GM19240 (cell line): ENCODE results near the gene OR2D2.
"Not testable (repeated sequence)": the region's sequence is repeated elsewhere in the genome, so short reads cannot be mapped to it uniquely, and the experiment has no call there.

Source experiments
- DNase-seq: peaks from one replicate; pipeline ENCODE4 v3.0.0; 2011; ENCODE audit warnings: low spot score; ENCODE audit not compliant: insufficient read length

OR2D2 gene

DNA sequence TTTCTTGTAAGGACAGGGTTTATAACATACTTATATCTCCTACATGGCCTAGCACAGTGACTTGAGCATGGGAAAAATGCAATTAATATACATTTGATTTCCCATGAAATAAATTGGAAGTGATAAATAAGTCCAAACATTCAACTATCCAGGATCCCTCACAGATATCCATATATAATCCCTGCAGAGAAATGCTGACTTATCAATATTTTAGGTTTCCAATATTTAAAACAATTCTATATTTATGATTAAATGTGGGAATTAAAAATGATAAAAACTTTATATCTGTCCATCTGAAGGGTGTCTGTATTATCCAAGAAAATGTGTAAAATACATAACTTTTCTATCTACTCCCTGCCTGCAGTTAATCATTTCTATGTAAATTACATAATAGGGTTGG, 9.5 kb downstream of the OR2D2 start:
- DNase-seq: no peak

DNA sequence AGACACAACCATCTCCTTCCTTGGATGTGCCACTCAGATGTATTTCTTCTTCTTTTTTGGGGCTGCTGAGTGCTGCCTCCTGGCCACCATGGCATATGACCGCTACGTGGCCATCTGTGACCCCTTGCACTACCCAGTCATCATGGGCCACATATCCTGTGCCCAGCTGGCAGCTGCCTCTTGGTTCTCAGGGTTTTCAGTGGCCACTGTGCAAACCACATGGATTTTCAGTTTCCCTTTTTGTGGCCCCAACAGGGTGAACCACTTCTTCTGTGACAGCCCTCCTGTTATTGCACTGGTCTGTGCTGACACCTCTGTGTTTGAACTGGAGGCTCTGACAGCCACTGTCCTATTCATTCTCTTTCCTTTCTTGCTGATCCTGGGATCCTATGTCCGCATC, 15.4 kb downstream of the OR2D2 start:
- no peak for DNase-seq

DNA sequence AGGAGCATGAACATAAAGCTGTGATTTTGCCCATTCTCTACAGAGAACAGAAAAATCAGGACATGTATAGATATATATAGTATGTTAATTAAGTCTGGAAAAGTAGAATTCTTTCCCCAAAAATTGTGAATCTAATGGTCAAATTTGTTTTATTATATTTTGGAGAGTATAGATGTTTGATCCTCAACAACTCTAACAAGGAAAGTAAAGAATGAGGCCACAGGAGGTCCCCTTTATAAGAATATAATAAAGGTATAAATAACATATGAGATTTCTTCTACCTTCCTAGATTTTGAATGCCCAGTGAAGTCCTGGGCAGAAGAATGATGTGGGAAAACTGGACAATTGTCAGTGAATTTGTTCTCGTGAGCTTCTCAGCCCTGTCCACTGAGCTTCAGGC, 16.0 kb downstream of the OR2D2 start, which contains the start of gene OR10A4:
Gene OR10A4 (plus strand): TSS at position 301 of the 400 bp plus-strand sequence. CDS start 23 bp downstream, at position 324.
- no peak for DNase-seq

DNA sequence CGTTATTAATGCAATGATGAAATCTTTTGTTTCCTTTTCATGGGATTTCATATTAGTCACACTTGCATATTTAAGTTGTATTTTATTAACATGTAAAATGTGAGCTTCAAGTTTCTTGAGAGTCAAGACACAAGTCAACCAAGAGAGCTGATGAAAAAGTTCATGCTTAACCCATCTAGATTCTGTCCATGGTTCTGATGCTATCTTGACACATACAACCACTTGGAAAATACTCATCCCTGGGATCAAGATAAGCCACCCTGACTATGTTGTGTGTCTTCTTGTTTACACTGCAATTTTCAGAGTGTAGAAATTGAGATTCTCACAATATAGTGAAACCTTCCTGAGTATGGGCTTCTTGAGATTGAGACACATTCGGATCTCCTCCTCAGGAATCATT, 16.5 kb downstream of the OR2D2 start:
- no peak for DNase-seq

DNA sequence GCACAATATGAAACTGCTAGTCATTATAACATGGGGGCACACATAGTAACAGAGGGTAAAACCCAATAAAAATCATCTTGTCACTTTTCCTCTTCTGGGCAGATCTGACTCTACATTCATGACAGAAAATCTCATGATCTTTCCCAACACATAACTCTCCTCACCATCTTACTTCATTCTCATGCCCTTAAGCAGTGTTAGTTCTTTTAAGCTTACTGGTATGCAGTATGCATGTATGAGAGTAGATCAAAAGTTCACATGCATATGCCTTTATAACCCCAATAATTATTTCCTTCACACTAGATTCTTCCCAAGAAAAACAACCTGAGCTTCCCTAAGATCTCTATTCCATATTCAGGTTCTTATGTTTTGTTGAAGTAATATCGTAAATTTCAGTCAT, 21.0 kb downstream of the OR2D2 start:
- DNase-seq: no peak

- no peak for DNase-seq
These were observed 27.9 kb downstream of the OR2D2 start for GRCh38 chr11:6864438-6864837.

DNA sequence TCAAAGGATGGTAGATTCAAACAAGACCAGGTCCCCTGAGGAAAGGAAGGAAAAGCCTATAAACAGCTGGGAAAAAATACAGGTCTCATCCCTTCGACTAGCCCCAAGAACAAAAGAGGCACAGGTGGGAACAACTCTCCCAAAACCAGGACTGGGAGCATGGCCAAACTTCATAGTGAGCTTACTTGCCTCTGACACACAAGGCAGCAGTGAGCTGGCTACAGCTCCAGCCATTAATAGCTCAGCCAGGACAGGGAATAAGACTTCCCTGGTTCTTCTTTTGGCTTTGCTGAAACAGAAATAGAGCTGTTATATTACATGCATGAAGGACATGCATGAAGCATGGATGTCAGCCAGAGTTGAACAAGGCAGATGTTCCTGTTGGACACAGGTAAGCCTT, 29.3 kb downstream of the OR2D2 start, which contains the start of gene OR10A2:
Gene OR10A2 (plus strand): TSS at position 97 of the 400 bp plus-strand sequence. CDS start 6,698 bp downstream, outside the sequence.
- no peak for DNase-seq

DNA sequence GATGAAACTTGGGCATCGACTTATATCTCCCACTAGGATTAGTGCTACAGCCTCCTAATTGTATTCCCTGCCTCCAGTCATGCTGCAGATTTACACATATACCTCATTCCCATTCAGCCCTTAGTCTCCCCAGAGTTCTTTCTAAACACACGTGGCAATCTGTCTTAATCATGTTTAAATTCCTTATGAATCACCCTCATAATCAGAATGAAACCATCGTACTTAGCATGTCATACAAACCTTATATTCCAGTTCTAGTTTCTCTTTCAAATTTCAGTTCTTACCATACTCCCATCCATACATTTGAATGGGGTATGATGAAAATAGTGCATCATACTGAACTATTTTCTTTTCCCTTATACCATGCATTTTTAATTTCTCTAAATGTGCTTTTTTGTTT, 35.4 kb downstream of the OR2D2 start:
- peak; percentile 2 for DNase-seq

GRCh38 chr11:6855971-6856541, 36.2 kb downstream of the OR2D2 start:
- DNase-seq: no peak

GRCh38 chr11:6854801-6855200, 37.5 kb downstream of the OR2D2 start:
- DNase-seq: not testable (repeated sequence)

DNA sequence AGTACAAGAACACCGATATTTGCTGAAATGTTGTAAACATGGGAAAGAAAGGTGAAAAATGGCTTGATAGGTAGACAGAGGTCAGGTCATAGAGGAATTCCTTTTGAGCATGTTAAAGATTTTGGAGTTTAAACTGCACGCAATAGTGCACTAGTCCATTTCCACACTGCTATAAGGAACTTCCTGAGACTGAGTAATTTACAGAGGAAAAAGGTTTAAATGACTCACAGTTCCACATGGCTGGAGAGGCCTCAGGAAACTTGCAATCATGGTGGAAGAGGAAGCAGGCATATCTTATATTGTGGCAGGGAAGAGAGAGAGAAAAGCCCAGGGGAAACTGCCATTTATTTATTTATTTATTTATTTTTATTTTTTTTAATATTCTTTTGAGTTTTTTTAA, 41.8 kb downstream of the OR2D2 start:
- DNase-seq: no peak

DNA sequence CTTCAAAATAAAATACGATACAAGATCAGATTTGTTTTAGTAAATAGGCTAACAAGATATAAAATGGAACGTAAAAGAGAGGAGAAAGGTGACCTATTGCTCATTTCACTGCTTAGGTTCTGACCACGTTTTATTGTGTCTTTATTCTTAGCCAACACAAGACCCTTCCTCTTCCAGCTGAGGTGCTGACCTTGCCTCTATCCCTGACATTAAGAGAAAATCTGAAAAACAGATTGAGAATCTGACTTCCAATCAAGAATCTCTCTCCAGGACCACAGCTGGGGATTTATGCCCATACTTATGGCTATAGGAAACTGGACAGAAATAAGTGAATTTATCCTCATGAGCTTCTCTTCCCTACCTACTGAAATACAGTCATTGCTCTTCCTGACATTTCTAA, 46.9 kb downstream of the OR2D2 start, which contains the start of gene OR10A5:
Gene OR10A5 (plus strand): TSS at position 301 of the 400 bp plus-strand sequence. CDS start 0 bp downstream, at position 301.
- DNase-seq: no peak

- DNase-seq: no peak
These were observed 47.9 kb downstream of the OR2D2 start for GRCh38 chr11:6844356-6844755.

- no peak for DNase-seq
These were observed 48.6 kb downstream of the OR2D2 start for GRCh38 chr11:6843670-6844069.

DNA sequence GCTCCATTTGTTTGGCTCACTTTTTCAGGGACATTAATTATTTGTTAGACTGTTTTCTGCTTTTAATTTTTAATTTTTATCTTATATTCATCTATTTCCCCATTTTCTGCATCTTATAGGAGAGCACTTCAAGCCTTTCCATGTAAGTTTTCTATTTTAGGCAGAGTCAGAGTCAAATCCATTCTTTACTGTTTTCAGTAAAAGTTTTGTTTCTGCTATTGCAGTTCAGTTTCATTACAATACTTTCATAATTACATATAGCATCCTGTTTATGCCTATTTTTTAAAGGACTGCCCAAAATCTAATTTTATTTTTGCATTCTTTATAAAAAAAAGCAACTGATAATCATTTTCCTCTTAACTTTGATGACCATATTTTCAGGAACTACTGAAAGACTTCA, 50.6 kb downstream of the OR2D2 start:
- no peak for DNase-seq
